ENCODE data around the gene FAM187B. TPM values are rescaled to one million over a fixed set of nuclear protein-coding genes. Genes with fewer than 3 reads are reported as not detected.

The FAM187B gene
- total RNA-seq, 4 donors from 2014 or later: 0.67 TPM; not detected in 3

GRCh38 chr19:35272954-35273649, 44.6 kb upstream of the FAM187B start:
- TF ChIP-seq POLR2A (IDR thresholded peaks at IDR 0.05) (no peak), CTCF (IDR thresholded peaks at IDR 0.05) (no peak)
- no peak overlapping the region for H3K27ac ChIP-seq
- no peak overlapping the region for H3K4me3 ChIP-seq (replicated peaks in 1 of 3)
- no peaks in the 10 kb centered on the region for H3K27me3 ChIP-seq
- peaks cover 36 to 51% of the 10 kb centered on the region in 2 donors for H3K36me3 ChIP-seq
- H3K9me3 ChIP-seq: no peaks in the 10 kb centered on the region
- peaks cover 8 to 9% of the 10 kb centered on the region in 2 donors for H3K4me1 ChIP-seq
- intact Hi-C loops (cut with DNase I): loop anchor here (10.0 kb wide), 1 partner anchor 332 kb away; no protein-coding TSS in a partner anchor
- WGBS, 2 donors: 83 to 92% methylated on average over 10 of the region's 10 CpGs
- no peak for DNase-seq

- H3K9me3 ChIP-seq: no peaks in the 10 kb centered on the region
- H3K27ac ChIP-seq: no peak overlapping the region
- WGBS, 2 donors: 89 to 90% methylated on average over 13 to 16 of the region's 16 CpGs
- no peak for DNase-seq
- intact Hi-C loops (cut with DNase I): loop anchor here (10.0 kb wide), 1 partner anchor 333 kb away; no protein-coding TSS in a partner anchor
- H3K4me1 ChIP-seq: peaks cover 9% of the 10 kb centered on the region in 2 donors
- H3K4me3 ChIP-seq (replicated peaks in 1 of 3): no peak overlapping the region
- no peaks in the 10 kb centered on the region for H3K27me3 ChIP-seq
- no peak for TF ChIP-seq CTCF (IDR thresholded peaks at IDR 0.05)
- TF ChIP-seq POLR2A (IDR thresholded peaks at IDR 0.05): no peak
- peaks cover 32 to 46% of the 10 kb centered on the region in 2 donors for H3K36me3 ChIP-seq
Measured at GRCh38 chr19:35272122-35272719, 43.7 kb upstream of the FAM187B start.

GRCh38 chr19:35271546-35271945, 43.0 kb upstream of the FAM187B start:
- TF ChIP-seq POLR2A (IDR thresholded peaks at IDR 0.05) (no peak), CTCF (IDR thresholded peaks at IDR 0.05) (no peak)
- no peaks in the 10 kb centered on the region for H3K9me3 ChIP-seq
- WGBS, 2 donors: 95 to 96% methylated on average over 7 of the region's 7 CpGs
- no peak overlapping the region for H3K4me3 ChIP-seq (replicated peaks in 1 of 3)
- peaks cover 12 to 15% of the 10 kb centered on the region in 2 donors for H3K4me1 ChIP-seq
- no peaks in the 10 kb centered on the region for H3K27me3 ChIP-seq
- peaks cover 25 to 39% of the 10 kb centered on the region in 2 donors for H3K36me3 ChIP-seq
- no peak for DNase-seq
- intact Hi-C loops (cut with DNase I): loop anchor here (10.0 kb wide), 1 partner anchor 333 kb away; no protein-coding TSS in a partner anchor
- H3K27ac ChIP-seq: no peak overlapping the region

- peaks cover 14 to 26% of the 10 kb centered on the region in 2 donors for H3K4me1 ChIP-seq
- DNase-seq: no peak
- H3K27me3 ChIP-seq: no peaks in the 10 kb centered on the region
- intact Hi-C loops (cut with DNase I): loop anchor here (10.0 kb wide), 1 partner anchor 334 kb away; no protein-coding TSS in a partner anchor
- TF ChIP-seq CTCF (IDR thresholded peaks at IDR 0.05) (no peak), POLR2A (IDR thresholded peaks at IDR 0.05) (no peak)
- no peak overlapping the region for H3K4me3 ChIP-seq (replicated peaks in 1 of 3)
- H3K36me3 ChIP-seq: peaks cover 20 to 33% of the 10 kb centered on the region in 2 donors
- peak overlapping the region in 2 of 3 donors; percentile 87 to 91 for H3K27ac ChIP-seq
- H3K9me3 ChIP-seq: no peaks in the 10 kb centered on the region
- 85 to 90% methylated on average over 16 of the region's 16 CpGs for WGBS, 2 donors
Measured at GRCh38 chr19:35270381-35270811, 41.9 kb upstream of the FAM187B start.
